MM.1S (cell line): ENCODE data around the gene BACH2.

Experiments
- DNase-seq: peaks from one replicate; pipeline ENCODE4 v3.0.0-alpha.2; 2015
- H2AFZ ChIP-seq: fragments of 300-600 bp; sonication (generic); 2 replicates; pipeline ENCODE4 v1.6.0; 2016; ENCODE audit warnings: antibody characterized with exemption, low read length
- H3F3A ChIP-seq: fragments of 300-600 bp; sonication (generic); 2 replicates; pipeline ENCODE4 v1.6.1; 2016; ENCODE audit warnings: mild to moderate bottlenecking, antibody characterized with exemption, low read length, moderate library complexity, mixed read lengths; ENCODE audit not compliant: insufficient read depth
- H3K27ac ChIP-seq: fragments of 300-600 bp; sonication (generic); 2 replicates; pipeline ENCODE4 v1.5.1; 2016; ENCODE audit warnings: mild to moderate bottlenecking, low read length
- H3K27me3 ChIP-seq: fragments of 300-600 bp; sonication (generic); replicated peaks from 2 replicates; pipeline ENCODE4 v1.6.0; 2016; ENCODE audit warnings: low read length; ENCODE audit not compliant: insufficient read depth
- H3K36me3 ChIP-seq: fragments of 300-600 bp; sonication (generic); replicated peaks from 2 replicates; pipeline ENCODE4 v1.6.1; 2016; ENCODE audit warnings: mild to moderate bottlenecking, low read length, mixed read lengths; ENCODE audit not compliant: insufficient read depth
- H3K4me1 ChIP-seq: fragments of 300-600 bp; sonication (generic); 2 replicates; pipeline ENCODE4 v1.6.1; 2016; ENCODE audit warnings: low read length, mixed read lengths
- H3K4me2 ChIP-seq: fragments of 300-600 bp; sonication (generic); 2 replicates; pipeline ENCODE4 v1.6.0; 2016; ENCODE audit warnings: low read depth, low read length
- H3K4me3 ChIP-seq: fragments of 300-600 bp; sonication (generic); 2 replicates; pipeline ENCODE4 v1.5.1; 2016; ENCODE audit warnings: low read length, mixed read lengths
- H3K79me2 ChIP-seq: fragments of 300-600 bp; sonication (generic); 2 replicates; pipeline ENCODE4 v1.6.1; 2016; ENCODE audit warnings: mixed run types, low read length, mixed read lengths
- H3K9ac ChIP-seq: fragments of 300-600 bp; sonication (generic); 2 replicates; pipeline ENCODE4 v1.6.1; 2016; ENCODE audit warnings: low read length, mixed read lengths
- H3K9me2 ChIP-seq: fragments of 300-600 bp; sonication (generic); replicated peaks from 2 replicates; pipeline ENCODE4 v1.6.1; 2016; ENCODE audit warnings: mild to moderate bottlenecking, low read length, mixed read lengths; ENCODE audit not compliant: insufficient read depth
- H3K9me3 ChIP-seq: fragments of 300-600 bp; sonication (generic); replicated peaks from 2 replicates; pipeline ENCODE4 v1.6.1; 2016; ENCODE audit warnings: mild to moderate bottlenecking, low read length, mixed read lengths; ENCODE audit not compliant: insufficient read depth
- H4K20me1 ChIP-seq: fragments of 300-600 bp; sonication (generic); 2 replicates; pipeline ENCODE4 v1.6.1; 2016; ENCODE audit warnings: mild to moderate bottlenecking, low read length, moderate library complexity, mixed read lengths; ENCODE audit not compliant: insufficient read depth
- CTCF ChIP-seq: fragments of 300-600 bp; sonication (generic); IDR thresholded peaks from 2 replicates; pipeline ENCODE4 v1.5.1; 2016; ENCODE audit warnings: antibody characterized with exemption, low read length, mixed read lengths
- EZH2 ChIP-seq: fragments of 300-600 bp; sonication (generic); optimal IDR thresholded peaks from 2 replicates; pipeline ENCODE3; 2017; ENCODE audit warnings: low read depth, mild to moderate bottlenecking, antibody characterized with exemption, low read length, mixed read lengths
- EZH2phosphoT487 ChIP-seq: fragments of 300-600 bp; sonication (generic); IDR thresholded peaks from 2 replicates; pipeline ENCODE4 v1.6.1; 2018; ENCODE audit warnings: antibody characterized with exemption, low read length

The BACH2 gene

GRCh38 chr6:90040931-90041330, 255.7 kb downstream of the BACH2 start:
- H2AFZ ChIP-seq: no peak overlapping the region
- no peaks in the 10 kb centered on the region for H3K9me2 ChIP-seq
- no peaks in the 10 kb centered on the region for H3F3A ChIP-seq
- no peaks in the 10 kb centered on the region for H4K20me1 ChIP-seq
- no peaks in the 10 kb centered on the region for H3K9me3 ChIP-seq
- H3K4me2 ChIP-seq: no peak overlapping the region
- no peak overlapping the region for H3K9ac ChIP-seq
- no peaks in the 10 kb centered on the region for H3K79me2 ChIP-seq
- no peaks in the 10 kb centered on the region for H3K36me3 ChIP-seq
- no peak overlapping the region for H3K27ac ChIP-seq
- H3K4me1 ChIP-seq: no peaks in the 10 kb centered on the region
- H3K27me3 ChIP-seq: no peaks in the 10 kb centered on the region
- H3K4me3 ChIP-seq: no peak overlapping the region
- TF ChIP-seq EZH2phosphoT487 (no peak), EZH2 (no peak), CTCF (no peak)
- DNase-seq: no peak

DNA sequence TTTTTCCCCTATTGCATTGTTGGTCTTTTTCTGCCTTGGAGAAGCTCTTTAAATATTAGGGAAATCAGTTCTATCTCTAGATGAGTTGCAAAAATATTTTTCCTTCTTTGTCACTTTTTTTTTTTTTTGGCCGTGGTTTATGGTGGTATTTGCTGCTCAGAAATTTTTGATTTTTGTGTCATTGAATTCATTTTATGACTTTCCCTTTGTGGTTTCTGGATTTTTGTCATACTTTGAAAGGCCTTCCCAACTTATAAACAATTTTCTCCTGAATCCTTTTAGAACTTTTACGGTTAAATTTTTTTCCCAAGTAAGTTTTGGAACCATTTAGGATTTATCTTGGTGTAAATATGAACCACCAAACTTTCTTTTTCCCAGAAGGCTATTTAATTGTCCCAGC, 256.7 kb downstream of the BACH2 start:
- Histone ChIP-seq H3K79me2 (no peaks in the 10 kb centered on the region), H3K27me3 (no peaks in the 10 kb centered on the region), H3K4me1 (no peaks in the 10 kb centered on the region), H3K4me3 (no peak overlapping the region), H2AFZ (no peak overlapping the region), H3K9me2 (no peaks in the 10 kb centered on the region), H3K4me2 (no peak overlapping the region), H3K27ac (no peak overlapping the region), H4K20me1 (no peaks in the 10 kb centered on the region), H3F3A (no peaks in the 10 kb centered on the region), H3K36me3 (no peaks in the 10 kb centered on the region), H3K9me3 (no peaks in the 10 kb centered on the region), H3K9ac (no peak overlapping the region)
- DNase-seq: no peak
- no peak for TF ChIP-seq CTCF
- no peak for TF ChIP-seq EZH2phosphoT487
- no peak for TF ChIP-seq EZH2

DNA sequence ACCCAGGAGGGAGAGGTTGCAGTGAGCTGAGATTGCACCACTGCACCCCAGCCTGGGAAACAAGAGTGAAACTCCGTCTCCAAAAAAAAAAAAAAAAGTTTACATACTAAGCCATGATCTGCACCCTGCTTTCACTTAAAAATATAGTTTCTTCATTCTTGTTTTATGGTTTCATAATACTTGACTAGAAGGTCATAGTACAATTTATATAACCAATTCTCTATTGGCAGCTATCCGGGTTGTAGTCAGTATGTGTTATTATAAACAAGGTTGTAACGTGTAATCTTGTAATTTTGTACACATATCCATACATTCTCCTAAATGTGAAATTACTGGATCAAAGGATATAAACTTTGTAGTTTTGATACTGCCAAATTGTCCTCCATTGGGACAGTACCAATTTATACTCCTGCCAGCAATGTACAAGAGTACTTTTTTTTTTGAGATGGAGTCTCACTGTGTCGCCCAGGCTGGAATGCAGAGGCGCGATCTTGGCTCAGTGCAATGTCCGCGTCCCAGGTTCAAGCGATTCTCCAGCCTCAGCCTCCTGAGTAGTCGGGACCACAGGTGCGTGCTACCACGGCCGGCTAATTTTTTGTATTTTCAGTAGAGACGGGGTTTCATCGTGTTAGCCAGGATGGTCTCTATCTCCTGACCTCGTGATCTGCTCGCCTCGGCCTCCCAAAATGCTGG, 257.5 kb downstream of the BACH2 start:
- TF ChIP-seq EZH2 (no peak), EZH2phosphoT487 (no peak), CTCF (no peak)
- no peaks in the 10 kb centered on the region for H3K9me2 ChIP-seq
- H3K36me3 ChIP-seq: no peaks in the 10 kb centered on the region
- no peak overlapping the region for H3K9ac ChIP-seq
- no peak overlapping the region for H2AFZ ChIP-seq
- no peaks in the 10 kb centered on the region for H3K4me1 ChIP-seq
- H3K79me2 ChIP-seq: no peaks in the 10 kb centered on the region
- no peak overlapping the region for H3K27ac ChIP-seq
- no peaks in the 10 kb centered on the region for H4K20me1 ChIP-seq
- H3K4me2 ChIP-seq: no peak overlapping the region
- DNase-seq: no peak
- H3F3A ChIP-seq: no peaks in the 10 kb centered on the region
- no peaks in the 10 kb centered on the region for H3K27me3 ChIP-seq
- no peak overlapping the region for H3K4me3 ChIP-seq
- H3K9me3 ChIP-seq: no peaks in the 10 kb centered on the region
